Measurements from ENCODE around the gene FBXW4.

- TF ChIP-seq EHMT2 (IDR thresholded peaks at IDR 0.05; ENCODE audit: low read depth), result no peak
- TF ChIP-seq CTCF (IDR thresholded peaks at IDR 0.05), result no peak
- TF ChIP-seq FOSL2 (IDR thresholded peaks at IDR 0.05), result no peak
- TF ChIP-seq FOSL2 (CRISPR knock-in tag; IDR thresholded peaks at IDR 0.05), result no peak
- no peak for TF ChIP-seq REST (IDR thresholded peaks at IDR 0.05)
- TF ChIP-seq POLR2AphosphoS2 (conservative IDR thresholded peaks at IDR 0.05; ENCODE audit: low read length), result no peak
- TF ChIP-seq MAX (IDR thresholded peaks at IDR 0.05), result no peak
- no peak for TF ChIP-seq JUN (IDR thresholded peaks at IDR 0.05)
- no peak for TF ChIP-seq RAD21 (conservative IDR thresholded peaks at IDR 0.05 in 1 of 2, IDR thresholded peaks at IDR 0.05 in 1 of 2)
- TF ChIP-seq CBX8 (IDR thresholded peaks at IDR 0.05), result no peak
Observed at GRCh38 chr10:101572785-101573184, 122.2 kb downstream of the FBXW4 start.
